Fibroblast of skin of abdomen (primary cell): ENCODE results near the gene CCR9.

ENCODE experiments used
- DNase-seq: peaks from one replicate; pipeline ENCODE4 v3.0.0-alpha.2; 2013

Gene CCR9

DNA sequence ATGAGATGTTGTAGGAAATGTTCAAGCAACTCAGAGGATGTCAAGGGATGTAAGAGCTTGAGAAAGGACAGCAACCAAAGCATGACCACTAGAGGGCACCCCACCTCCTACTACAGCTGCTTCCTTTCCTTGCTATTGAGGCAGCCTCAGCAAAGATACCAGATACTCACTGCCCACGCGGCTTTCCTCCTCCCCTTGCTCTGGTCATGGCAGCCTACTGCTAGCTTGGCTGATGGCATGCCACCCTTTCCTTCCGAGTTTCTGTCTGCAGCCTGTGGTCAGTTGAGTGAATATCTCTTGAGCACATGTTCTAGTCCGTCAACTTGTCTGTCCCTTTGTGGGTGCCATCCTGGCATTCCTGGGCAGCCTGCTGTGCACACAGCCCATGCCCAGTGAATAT lies 52.5 kb downstream of the CCR9 start:
- peak; percentile 82 for DNase-seq

DNA sequence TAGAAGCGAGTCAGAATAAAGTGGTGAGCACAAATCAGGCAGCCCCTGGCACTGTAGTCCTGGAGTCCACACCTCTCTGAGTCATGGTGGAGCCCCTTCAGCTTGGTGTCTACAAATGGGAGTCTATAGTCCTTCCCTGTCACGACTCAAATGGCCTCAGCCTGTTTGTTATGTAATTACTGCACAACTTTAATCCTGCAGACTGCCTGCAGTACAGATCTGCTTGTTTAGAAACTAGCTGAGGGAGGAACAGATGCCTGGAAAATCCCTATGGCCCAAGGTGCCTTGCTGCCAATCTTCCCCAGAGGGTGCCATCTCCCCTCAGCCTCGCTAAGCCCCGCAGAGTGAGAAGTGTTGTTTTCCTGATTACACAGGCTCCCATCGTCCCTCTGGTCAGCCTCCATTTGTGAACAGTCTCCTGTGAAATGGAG lies 53.0 kb downstream of the CCR9 start:
- no peak for DNase-seq

DNA sequence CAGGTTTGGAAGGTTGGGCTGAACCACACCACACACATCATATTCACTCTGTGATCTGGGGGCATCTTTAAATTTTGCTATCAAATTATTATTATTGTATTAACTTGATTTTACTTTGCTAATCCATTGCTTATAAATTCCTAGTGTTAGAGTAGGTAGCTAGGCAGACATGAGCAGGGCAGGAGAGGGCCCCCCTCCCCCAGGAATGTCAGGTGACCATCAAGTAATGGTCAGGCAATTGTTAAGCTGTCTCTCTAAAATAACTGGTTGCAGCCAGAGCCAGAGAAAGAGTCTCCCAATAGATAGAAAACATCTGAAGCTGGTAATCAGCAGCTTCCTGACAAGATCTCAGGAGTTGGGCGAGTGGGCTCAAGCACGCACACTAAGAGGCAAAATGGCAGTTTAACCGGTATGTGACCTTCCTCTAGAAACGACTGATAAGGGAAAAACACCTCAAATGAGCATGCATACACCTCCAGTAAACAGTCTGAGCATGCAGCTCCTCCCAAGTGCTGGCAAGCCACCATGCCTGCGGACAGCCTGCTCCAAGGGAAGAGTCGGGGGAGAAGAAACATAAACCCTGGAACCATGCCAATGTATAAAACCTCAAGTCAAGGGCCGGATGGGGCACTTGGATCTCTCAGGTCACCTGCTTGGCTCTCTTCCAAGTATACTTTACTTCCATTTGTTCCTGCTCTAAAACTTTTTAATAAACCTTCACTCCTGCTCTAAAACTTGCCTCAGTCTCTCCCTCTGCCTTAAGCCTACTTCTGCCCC lies 53.8 kb downstream of the CCR9 start:
- no peak for DNase-seq

DNA sequence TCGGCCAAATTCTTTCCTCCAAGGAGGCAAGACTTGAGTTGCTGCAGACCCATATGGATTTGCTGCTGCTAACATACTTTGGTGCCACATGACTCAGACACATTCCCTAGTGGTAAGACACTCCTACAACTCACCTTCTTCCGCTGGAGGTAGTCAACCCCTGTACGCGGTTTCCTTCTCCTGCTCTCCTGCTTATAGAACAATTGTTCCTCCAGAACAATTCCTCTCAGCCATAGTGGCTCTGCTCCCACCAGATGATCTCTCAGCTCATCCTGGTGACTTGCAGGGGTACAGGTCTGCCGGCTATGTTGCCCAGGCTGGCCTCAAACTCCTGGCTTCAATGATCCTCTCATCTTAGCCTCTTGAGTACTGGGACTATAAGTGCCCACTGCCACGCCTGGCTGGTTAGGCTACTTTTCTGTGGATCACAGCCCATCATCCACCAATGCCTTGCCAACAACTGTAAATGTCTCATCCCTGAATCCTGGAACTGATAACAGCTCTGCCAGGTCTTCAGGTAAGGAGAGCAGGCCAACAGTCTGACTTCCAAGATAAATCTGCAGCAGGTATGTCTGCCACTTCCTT lies 54.5 kb downstream of the CCR9 start:
- DNase-seq: no peak

DNA sequence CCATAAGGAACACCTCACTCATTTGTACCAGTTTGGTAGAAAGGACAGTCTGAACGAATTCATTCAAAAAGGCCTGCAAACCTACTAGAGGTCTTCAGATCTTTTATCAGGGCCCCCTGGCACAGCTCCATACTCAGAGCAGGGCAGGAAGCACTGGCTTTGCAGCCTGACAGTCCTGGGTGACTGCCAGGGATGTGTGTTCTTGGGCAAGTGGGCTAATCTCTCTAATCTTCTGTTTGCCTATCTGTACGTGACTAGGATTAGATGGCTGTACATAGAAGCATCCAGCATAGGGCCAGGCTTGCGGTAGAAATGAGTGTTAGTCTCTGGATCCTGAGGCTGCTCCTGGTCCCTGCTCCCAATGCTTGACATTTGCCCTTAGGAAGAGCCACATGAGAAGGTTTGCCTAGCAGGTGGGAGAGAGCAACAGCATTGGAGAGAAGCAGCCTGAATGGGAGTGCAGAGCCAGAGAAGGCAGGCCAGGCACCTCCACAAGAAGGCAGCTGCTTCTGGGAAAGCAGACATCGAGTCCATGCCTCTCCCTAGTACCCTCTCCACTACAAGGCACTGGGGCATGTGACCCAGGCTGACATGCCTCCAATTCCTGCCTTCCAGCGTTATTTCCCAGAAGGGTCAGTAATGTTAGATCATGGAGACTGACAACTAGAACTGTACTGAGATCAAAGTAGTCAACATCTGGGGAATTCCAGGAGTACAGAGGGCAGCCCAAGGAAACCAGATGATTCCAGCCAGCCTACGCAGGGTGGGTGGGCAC lies 55.9 kb downstream of the CCR9 start:
- no peak for DNase-seq

DNA sequence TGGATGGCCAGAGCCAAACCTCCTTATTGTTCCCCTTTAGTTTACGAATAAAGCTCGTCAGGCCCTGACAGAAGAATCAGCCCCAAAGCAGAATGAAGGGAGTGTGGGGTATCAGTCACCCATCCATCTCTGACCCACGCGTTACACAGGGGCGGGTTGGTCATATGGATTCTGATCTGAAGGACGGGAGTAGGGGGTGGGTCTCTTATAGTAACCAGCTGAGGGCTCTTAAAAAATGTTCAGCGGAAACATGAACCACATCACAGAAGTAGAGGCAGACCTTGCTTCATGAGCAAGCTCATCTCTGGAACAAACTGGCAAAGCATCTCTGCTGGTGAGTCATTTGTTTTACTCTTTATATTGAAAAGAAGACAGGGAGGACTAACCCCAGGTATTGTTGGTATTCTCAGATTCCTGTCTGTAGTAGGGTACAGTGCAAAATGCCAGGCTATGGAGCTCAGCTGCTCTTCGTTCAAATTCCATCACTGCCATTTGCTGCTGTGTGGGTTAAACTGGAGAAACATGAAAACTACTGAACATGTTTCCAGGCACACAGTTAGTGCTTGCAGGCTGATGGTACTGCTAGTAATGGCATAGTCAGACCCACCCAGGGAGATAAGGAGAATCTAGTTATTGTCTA lies 57.0 kb downstream of the CCR9 start, which contains the start of gene CXCR6:
TSS of gene CXCR6 (plus strand) at position 258 of the 640 bp plus-strand sequence. CDS start 3,018 bp downstream, outside the sequence.
- peak; percentile 32 for DNase-seq

DNA sequence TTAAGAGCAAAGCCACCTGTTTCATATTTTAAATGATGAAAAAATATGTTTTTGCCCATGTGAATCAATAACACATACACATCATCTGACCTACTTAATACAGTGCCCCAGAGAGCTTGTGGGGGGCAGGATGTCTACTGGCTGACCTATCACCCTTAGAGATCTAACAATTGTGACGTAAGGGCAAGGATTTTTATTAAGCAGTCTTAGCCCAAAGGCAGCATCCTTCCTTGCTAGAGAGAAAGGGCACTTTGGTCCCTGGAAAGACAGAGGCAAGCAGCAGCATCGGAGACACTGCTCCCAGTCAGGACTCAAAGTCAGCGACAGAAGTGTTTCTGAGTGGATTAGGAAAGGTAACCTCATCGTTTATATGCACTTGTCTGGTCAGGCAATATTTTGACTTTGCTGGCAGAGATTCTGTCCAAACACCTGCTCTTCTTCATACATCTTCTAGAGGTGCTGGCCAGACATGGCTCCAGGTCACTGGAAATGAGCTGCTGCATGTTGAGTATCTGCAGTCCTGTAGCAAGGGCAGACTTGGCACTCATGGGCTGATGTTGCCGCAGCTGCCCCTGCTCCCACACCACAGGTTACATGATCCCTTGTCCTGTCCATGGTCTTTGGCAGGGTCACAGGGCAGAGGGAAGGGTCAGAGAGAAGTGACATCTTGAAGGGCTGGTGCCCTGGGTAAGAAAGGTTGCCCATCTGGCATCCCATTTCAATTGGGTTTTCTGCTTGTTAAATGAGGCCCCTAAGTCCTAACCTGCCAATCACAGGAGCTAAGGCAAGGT lies 58.7 kb downstream of the CCR9 start:
- no peak for DNase-seq

DNA sequence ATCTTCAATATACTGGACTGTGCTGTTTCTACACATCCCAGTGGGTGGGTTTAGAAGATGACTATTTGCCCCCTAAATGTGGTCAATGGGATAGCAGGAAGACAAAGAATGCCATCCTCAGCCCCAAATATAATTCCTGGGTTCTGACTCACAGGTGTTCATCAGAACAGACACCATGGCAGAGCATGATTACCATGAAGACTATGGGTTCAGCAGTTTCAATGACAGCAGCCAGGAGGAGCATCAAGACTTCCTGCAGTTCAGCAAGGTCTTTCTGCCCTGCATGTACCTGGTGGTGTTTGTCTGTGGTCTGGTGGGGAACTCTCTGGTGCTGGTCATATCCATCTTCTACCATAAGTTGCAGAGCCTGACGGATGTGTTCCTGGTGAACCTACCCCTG lies 60.0 kb downstream of the CCR9 start:
- peak; percentile 15 for DNase-seq

DNA sequence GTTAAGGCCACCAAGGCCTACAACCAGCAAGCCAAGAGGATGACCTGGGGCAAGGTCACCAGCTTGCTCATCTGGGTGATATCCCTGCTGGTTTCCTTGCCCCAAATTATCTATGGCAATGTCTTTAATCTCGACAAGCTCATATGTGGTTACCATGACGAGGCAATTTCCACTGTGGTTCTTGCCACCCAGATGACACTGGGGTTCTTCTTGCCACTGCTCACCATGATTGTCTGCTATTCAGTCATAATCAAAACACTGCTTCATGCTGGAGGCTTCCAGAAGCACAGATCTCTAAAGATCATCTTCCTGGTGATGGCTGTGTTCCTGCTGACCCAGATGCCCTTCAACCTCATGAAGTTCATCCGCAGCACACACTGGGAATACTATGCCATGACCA lies 60.5 kb downstream of the CCR9 start:
- DNase-seq: no peak

DNA sequence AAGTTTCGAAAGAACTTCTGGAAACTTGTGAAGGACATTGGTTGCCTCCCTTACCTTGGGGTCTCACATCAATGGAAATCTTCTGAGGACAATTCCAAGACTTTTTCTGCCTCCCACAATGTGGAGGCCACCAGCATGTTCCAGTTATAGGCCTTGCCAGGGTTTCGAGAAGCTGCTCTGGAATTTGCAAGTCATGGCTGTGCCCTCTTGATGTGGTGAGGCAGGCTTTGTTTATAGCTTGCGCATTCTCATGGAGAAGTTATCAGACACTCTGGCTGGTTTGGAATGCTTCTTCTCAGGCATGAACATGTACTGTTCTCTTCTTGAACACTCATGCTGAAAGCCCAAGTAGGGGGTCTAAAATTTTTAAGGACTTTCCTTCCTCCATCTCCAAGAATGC lies 61.0 kb downstream of the CCR9 start:
- peak; percentile 28 for DNase-seq

DNA sequence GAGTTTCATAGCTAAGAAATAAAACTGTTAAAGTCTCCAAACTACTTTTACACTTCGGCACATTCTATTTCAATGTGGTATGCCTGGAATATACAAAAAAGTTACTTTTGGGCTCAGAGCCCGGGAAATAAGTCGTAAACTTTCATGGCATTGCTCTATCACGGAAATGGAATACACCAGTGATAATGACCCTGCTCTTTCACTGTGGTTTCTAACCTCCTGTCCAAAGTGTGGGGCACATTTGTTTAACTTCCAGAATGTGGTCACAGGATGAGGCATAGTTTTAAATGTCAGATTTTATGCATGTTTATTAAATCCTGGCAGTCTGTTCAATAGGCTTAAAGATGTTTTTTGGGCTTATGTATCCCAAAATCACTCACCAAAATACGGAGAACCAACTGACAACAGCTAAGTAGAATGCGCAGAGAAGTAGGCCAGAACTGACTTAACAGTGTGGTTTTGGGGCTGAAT lies 62.0 kb downstream of the CCR9 start:
- DNase-seq: peak; percentile 75

DNA sequence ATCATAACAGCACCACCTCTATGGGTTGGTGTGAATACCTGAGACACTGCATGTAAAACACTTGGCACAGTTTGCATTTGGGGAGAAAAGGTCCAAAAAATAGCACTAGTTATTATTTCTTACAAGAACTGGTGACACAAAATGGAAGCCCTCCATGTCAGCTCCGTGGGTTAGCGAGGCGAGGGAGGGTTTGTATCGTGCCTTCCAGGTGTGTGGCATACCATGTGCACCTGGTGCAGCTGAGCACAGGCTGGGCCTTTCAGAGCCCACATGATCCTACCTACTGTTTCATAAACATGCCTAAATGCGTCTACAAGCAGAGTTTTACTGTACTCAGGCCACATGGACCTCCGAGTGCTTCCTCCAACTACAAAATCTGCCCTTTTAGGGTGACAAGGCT lies 62.5 kb downstream of the CCR9 start:
- DNase-seq: no peak

DNA sequence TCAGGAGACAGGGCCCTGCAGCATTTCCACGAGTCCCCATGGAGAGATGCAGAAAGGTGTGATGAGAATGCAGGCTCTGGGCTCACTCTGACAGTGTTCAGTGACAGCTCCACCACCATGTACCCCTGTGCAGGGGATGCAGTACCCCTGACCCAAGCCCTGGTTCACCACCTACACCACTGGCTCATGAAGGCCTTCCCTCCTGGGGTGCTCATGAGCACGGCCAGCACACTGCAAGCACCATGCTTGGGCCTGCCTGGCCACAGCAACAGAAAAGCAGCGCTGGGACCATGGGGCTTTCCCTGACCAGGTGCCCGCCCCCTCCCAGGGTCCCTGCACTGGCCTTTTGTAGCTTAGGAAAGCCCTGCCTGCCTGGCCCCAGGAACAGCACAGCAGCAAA lies 63.1 kb downstream of the CCR9 start:
- no peak for DNase-seq

DNA sequence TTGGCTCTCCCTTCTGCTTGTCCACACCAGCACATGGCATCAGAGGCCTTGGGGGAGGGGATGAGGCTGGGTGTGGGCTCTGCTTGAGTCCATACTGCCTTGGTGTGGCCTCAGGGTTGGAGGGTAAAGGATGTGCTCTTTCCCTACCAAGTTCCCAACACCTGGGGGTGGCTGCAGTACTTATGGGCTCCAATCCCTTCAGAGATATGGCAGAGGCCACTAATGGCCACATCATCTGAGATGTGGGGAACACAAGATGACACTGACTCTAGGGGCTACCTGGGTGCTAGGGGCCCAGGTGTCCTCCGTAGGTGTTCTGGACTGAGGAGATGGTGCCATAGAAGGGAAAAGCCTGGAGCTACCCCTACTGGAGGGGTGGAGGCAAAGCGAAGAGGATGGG lies 63.8 kb downstream of the CCR9 start:
- no peak for DNase-seq

DNA sequence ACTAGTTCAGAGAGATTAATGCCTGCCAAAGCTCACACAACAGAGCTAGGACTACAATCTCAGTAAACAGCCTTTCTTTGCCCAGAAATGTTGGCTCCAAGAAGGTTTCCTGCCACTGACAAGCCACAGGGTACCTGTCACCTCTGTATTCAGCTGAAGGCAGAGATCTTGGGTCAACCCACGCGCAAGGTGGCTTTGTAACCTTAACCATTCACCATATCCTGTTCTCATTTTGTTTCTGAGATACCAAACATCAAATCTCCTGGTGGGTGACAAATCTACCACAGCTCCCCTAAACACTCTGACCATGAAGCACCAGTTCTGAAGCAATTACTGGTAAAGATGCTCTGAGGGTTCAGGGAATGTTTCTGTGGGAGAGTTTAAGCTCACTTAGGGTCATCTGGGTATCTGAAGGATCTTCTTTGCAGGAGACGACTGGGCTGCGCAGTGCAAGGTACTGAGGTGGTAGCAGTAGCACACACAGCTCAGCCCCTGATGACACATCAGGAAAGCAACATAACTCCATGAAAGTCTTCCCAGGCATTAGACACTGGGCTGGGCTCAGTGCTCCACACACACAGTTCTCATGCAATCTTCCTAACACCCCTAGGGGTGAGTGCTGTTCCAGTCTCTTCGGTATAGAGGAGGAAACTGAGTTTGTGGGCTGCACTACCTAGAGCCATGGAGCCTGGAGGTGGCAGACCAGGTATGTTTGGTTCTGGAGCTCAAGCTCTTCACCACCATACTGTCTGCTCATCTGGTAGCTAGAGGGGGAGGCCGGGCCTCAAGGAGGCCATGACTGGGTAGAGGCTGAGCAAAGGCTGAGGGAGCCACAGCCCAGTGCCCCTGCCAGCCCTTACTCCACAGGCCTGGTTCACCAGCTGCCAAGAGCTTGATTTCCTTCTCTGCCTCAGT lies 64.6 kb downstream of the CCR9 start:
- no peak for DNase-seq

DNA sequence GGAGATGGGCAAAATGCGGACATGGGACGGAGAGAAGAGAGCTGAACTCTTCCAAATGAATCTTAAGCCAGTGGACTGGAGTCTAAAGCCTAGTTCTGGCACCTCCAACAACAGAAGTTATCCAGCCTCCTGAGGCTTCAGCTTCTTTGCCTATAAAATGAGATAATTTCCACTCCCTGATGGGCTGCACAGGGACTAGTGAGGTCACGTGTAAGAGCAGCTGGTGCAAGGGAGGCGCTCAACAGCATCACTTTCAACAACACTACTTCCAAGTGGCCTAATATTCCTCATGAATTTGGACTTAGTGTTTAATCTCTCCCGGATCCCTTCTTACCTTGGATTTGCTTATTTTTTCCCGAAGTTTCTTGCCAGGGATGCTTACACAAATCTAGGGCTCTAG lies 65.6 kb downstream of the CCR9 start:
- DNase-seq: no peak

DNA sequence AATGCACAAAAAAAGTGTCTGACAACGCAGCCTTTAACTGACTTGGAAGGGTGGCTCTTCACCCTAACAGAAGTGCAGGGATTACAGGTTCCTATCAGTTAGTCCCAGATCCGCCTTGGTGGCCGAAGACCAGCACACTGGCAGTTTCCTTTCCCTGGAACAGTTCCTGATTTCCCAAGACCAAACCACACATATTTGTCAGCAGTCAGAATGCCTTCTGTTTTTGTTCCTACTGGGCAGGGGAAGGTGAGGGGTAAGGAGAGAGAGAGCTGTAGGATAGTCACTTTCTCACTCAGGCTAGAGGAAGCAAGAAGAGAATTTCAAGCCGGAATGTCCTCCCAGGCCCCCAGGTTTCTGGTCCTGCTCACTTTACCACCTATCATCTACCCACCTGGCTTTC lies 66.1 kb downstream of the CCR9 start:
- no peak for DNase-seq
